Effector CD4-positive, alpha-beta T cell (primary cell): Measurements from ENCODE around the gene HGS.
"Not testable (repeated sequence)": the region's sequence is repeated elsewhere in the genome, so short reads cannot be mapped to it uniquely, and the experiment has no call there.

Source experiments
- DNase-seq: peaks from one replicate; pipeline ENCODE4 v3.0.0-alpha.2; 2020

The HGS gene

GRCh38 chr17:81720267-81721071 is 36.7 kb downstream of the HGS start:
- no peak for DNase-seq

GRCh38 chr17:81722184-81723120 is 38.6 kb downstream of the HGS start:
- no peak for DNase-seq

GRCh38 chr17:81723651-81724209 is 39.9 kb downstream of the HGS start:
- DNase-seq, result no peak

- no peak for DNase-seq
Measured at GRCh38 chr17:81725439-81725838, 41.6 kb downstream of the HGS start.

- no peak for DNase-seq
Measured at GRCh38 chr17:81726004-81726403, 42.2 kb downstream of the HGS start.

GRCh38 chr17:81727324-81728031 is 43.7 kb downstream of the HGS start:
- DNase-seq, result no peak

- peak; percentile 35 for DNase-seq
Measured at GRCh38 chr17:81733507-81734404, 49.9 kb downstream of the HGS start.

GRCh38 chr17:81734405-81735263 is 50.8 kb downstream of the HGS start:
- no peak for DNase-seq

GRCh38 chr17:81735264-81736102 is 51.7 kb downstream of the HGS start:
- DNase-seq, result no peak

- DNase-seq, result no peak
Measured at GRCh38 chr17:81737947-81738800, 54.4 kb downstream of the HGS start.

GRCh38 chr17:81738801-81739393 is 55.1 kb downstream of the HGS start:
- DNase-seq, result no peak

GRCh38 chr17:81739593-81739992 is 55.8 kb downstream of the HGS start:
- DNase-seq, result not testable (repeated sequence)

- no peak for DNase-seq
Measured at GRCh38 chr17:81740395-81740961, 56.7 kb downstream of the HGS start.

GRCh38 chr17:81741049-81741593 is 57.3 kb downstream of the HGS start:
- no peak for DNase-seq

- no peak for DNase-seq
Measured at GRCh38 chr17:81741594-81742452, 58.0 kb downstream of the HGS start.
